Measurements from ENCODE around the gene TBC1D13.
A peak's percentile ranks its signal among the peaks of the same experiment; 100 is the strongest.
"Not testable (repeated sequence)": the region's sequence is repeated elsewhere in the genome, so short reads cannot be mapped to it uniquely, and the experiment has no call there.

Gene TBC1D13

GRCh38 chr9:128785427-128785826, 1.6 kb upstream of the TBC1D13 start:
- FAIRE-seq, result no peak

- FAIRE-seq, result no peak
These were observed 606 bp downstream of the TBC1D13 start for GRCh38 chr9:128787659-128788058.

- FAIRE-seq, result no peak
These were observed 1.4 kb downstream of the TBC1D13 start for GRCh38 chr9:128788445-128788844.

- no peak for FAIRE-seq
These were observed 3.5 kb downstream of the TBC1D13 start for GRCh38 chr9:128790536-128790935.

- FAIRE-seq, result no peak
These were observed 5.1 kb downstream of the TBC1D13 start for GRCh38 chr9:128792134-128792533.

GRCh38 chr9:128792978-128793686, 6.1 kb downstream of the TBC1D13 start:
- no peak for FAIRE-seq

- not testable (repeated sequence) for FAIRE-seq
These were observed 7.9 kb downstream of the TBC1D13 start for GRCh38 chr9:128794961-128795360.

- no peak for FAIRE-seq
These were observed 11.8 kb downstream of the TBC1D13 start for GRCh38 chr9:128798896-128799295.

GRCh38 chr9:128800061-128800460, 13.0 kb downstream of the TBC1D13 start:
- no peak for FAIRE-seq

- FAIRE-seq, result no peak
These were observed 15.4 kb downstream of the TBC1D13 start for GRCh38 chr9:128802482-128802881.

- no peak for FAIRE-seq
These were observed 18.6 kb downstream of the TBC1D13 start for GRCh38 chr9:128805661-128806060.

- no peak for FAIRE-seq
These were observed 20.8 kb downstream of the TBC1D13 start for GRCh38 chr9:128807827-128808226.

GRCh38 chr9:128808543-128808942, 21.5 kb downstream of the TBC1D13 start:
- FAIRE-seq, result no peak

GRCh38 chr9:128809036-128809599, 22.1 kb downstream of the TBC1D13 start:
- no peak for FAIRE-seq

GRCh38 chr9:128809831-128810230, 22.8 kb downstream of the TBC1D13 start:
- FAIRE-seq, result no peak

GRCh38 chr9:128810873-128811272, 23.8 kb downstream of the TBC1D13 start:
- FAIRE-seq, result no peak

GRCh38 chr9:128818099-128818838, 31.2 kb downstream of the TBC1D13 start, which contains the start of gene ENDOG:
Gene ENDOG (plus strand): TSS chr9:128818500. CDS start chr9:128818685, 185 bp downstream.
- FAIRE-seq, result peak; percentile 60

GRCh38 chr9:128818839-128819715, 32.0 kb downstream of the TBC1D13 start:
- no peak for FAIRE-seq

GRCh38 chr9:128819716-128820664, 32.9 kb downstream of the TBC1D13 start:
- FAIRE-seq, result no peak

GRCh38 chr9:128820665-128821583, 33.9 kb downstream of the TBC1D13 start:
- no peak for FAIRE-seq

Data from islet of Langerhans (tissue), 1 donor.